Liver (tissue), 9 donors: ENCODE data around the gene FIG4. TPM values are rescaled to one million over a fixed set of nuclear protein-coding genes. Genes with fewer than 3 reads are reported as not detected.

Experiments
- DNase-seq: peaks from one replicate; pipeline ENCODE4 v3.0.0-alpha.2; 2017; ENCODE audit warnings: low spot score
- H3K27ac ChIP-seq, 2 donors: one replicate each; pipeline ENCODE4 v1.7.0; 2013; ENCODE audit warnings: inconsistent platforms in 2 of 2, low read length in 2 of 2, control low read depth in 1 of 2, low read depth in 1 of 2, mild to moderate bottlenecking in 1 of 2
- H3K27me3 ChIP-seq, 4 donors: one replicate each; pipeline versions ENCODE4 v1.6.1 to v1.7.0; 2013; ENCODE audit warnings: low read length in 3 of 4, inconsistent platforms in 1 of 4, mild to moderate bottlenecking in 1 of 4, moderate library complexity in 1 of 4; ENCODE audit not compliant: control insufficient read depth in 4 of 4, insufficient read depth in 4 of 4
- H3K36me3 ChIP-seq, 4 donors: one replicate each; pipeline versions ENCODE4 v1.6.1 to v1.7.0; 2013; ENCODE audit warnings: low read length in 3 of 4, mild to moderate bottlenecking in 3 of 4, low read depth in 1 of 4, moderate library complexity in 1 of 4; ENCODE audit not compliant: control insufficient read depth in 4 of 4, insufficient read depth in 3 of 4
- H3K4me1 ChIP-seq, 4 donors: one replicate each; pipeline versions ENCODE4 v1.6.1 to v1.7.0; 2013; ENCODE audit warnings: low read length in 3 of 4, mild to moderate bottlenecking in 3 of 4, moderate library complexity in 1 of 4; ENCODE audit not compliant: control insufficient read depth in 4 of 4, insufficient read depth in 4 of 4
- H3K4me3 ChIP-seq, 3 donors: one replicate each; pipeline versions ENCODE4 v1.6.1 to v1.7.0; 2013; ENCODE audit warnings: low read length in 3 of 3, control low read depth in 1 of 3, low read depth in 1 of 3, mild to moderate bottlenecking in 1 of 3
- H3K9ac ChIP-seq, 2 donors: one replicate each; pipeline ENCODE4 v1.7.0; 2013; ENCODE audit warnings: low read length in 2 of 2, mild to moderate bottlenecking in 2 of 2, moderate library complexity in 2 of 2, control low read depth in 1 of 2, low read depth in 1 of 2
- H3K9me3 ChIP-seq, 4 donors: one replicate each; pipeline versions ENCODE4 v1.6.1 to v1.7.0; 2013; ENCODE audit warnings: low read length in 3 of 4; ENCODE audit not compliant: control insufficient read depth in 4 of 4
- ATF3 ChIP-seq: IDR thresholded peaks from 2 replicates; pipeline ENCODE4 v1.6.1; 2016; ENCODE audit warnings: antibody characterized with exemption
- CTCF ChIP-seq: fragments of 150-350 bp; IDR thresholded peaks from 2 replicates; pipeline ENCODE4 v1.5.1; 2017; ENCODE audit warnings: improper control_type of control experiment, low read depth, low read length; ENCODE audit not compliant: missing input control
- EGR1 ChIP-seq, 2 donors: IDR thresholded peaks; 2 replicates each; pipeline ENCODE4 v1.6.1; 2016 to 2018; ENCODE audit warnings: antibody characterized with exemption in 2 of 2, low read depth in 2 of 2
- FOXA1 ChIP-seq: IDR thresholded peaks from 2 replicates; pipeline ENCODE4 v1.6.1; 2016; ENCODE audit warnings: antibody characterized with exemption
- FOXA2 ChIP-seq: IDR thresholded peaks from 2 replicates; pipeline ENCODE4 v1.6.1; 2016; ENCODE audit warnings: antibody characterized with exemption
- GABPA ChIP-seq, 2 donors: IDR thresholded peaks in 1 of 2; conservative IDR thresholded peaks in 1 of 2; 2 replicates each; pipeline ENCODE4 v1.6.1; 2016; ENCODE audit warnings: antibody characterized with exemption in 2 of 2, mild to moderate bottlenecking in 1 of 2, moderate library complexity in 1 of 2
- HNF4A ChIP-seq, 2 donors: conservative IDR thresholded peaks; 2 replicates each; pipeline ENCODE4 v1.6.1; 2016; ENCODE audit warnings: antibody characterized with exemption in 2 of 2, mild to moderate bottlenecking in 2 of 2
- HNF4G ChIP-seq: IDR thresholded peaks from 2 replicates; pipeline ENCODE4 v1.6.1; 2016; ENCODE audit warnings: antibody characterized with exemption
- JUND ChIP-seq, 2 donors: IDR thresholded peaks; 2 replicates each; pipeline ENCODE4 v1.6.1; 2016; ENCODE audit warnings: antibody characterized with exemption in 2 of 2
- MAX ChIP-seq: IDR thresholded peaks from 2 replicates; pipeline ENCODE4 v1.6.1; 2016; ENCODE audit warnings: antibody characterized with exemption
- NR2F2 ChIP-seq: IDR thresholded peaks from 2 replicates; pipeline ENCODE4 v1.6.1; 2016; ENCODE audit warnings: antibody characterized with exemption
- RAD21 ChIP-seq, 2 donors: IDR thresholded peaks; 2 replicates each; pipeline ENCODE4 v1.6.1; 2016; ENCODE audit warnings: antibody characterized with exemption in 2 of 2, mild to moderate bottlenecking in 2 of 2
- REST ChIP-seq: IDR thresholded peaks from 2 replicates; pipeline ENCODE4 v1.6.1; 2016; ENCODE audit warnings: antibody characterized with exemption, mild to moderate bottlenecking
- RXRA ChIP-seq, 2 donors: IDR thresholded peaks; 2 replicates each; pipeline ENCODE4 v1.6.1; 2017 to 2018; ENCODE audit warnings: antibody characterized with exemption in 2 of 2, mild to moderate bottlenecking in 1 of 2
- SP1 ChIP-seq: IDR thresholded peaks from 2 replicates; pipeline ENCODE4 v1.6.1; 2018; ENCODE audit warnings: antibody characterized with exemption, mild to moderate bottlenecking
- TAF1 ChIP-seq: conservative IDR thresholded peaks from 2 replicates; pipeline ENCODE4 v1.6.1; 2016; ENCODE audit warnings: antibody characterized with exemption, mild to moderate bottlenecking
- YY1 ChIP-seq: IDR thresholded peaks from 2 replicates; pipeline ENCODE4 v1.6.1; 2016; ENCODE audit warnings: antibody characterized with exemption, mild to moderate bottlenecking
- ZBTB33 ChIP-seq: IDR thresholded peaks from 2 replicates; pipeline ENCODE4 v1.6.1; 2016; ENCODE audit warnings: antibody characterized with exemption
- WGBS: extraction: QIAGEN DNeasy Blood & Tissue Kit; methylation state at CpG from one replicate; pipeline ENCODE4 v1.1.7; 2013; 5-methylcytosine and 5-hydroxymethylcytosine counted together
- polyA plus RNA-seq, 2 donors: library from polyadenylated mRNA; stranded (reverse) in 1 of 2; unstranded in 1 of 2; fragments of 200-250 nt in 1 of 2; fragments of >200 nt in 1 of 2; fragmentation: Nextera tagmentation in 1 of 2; extraction: Ambion mirVana in 1 of 2; gene quantifications; one replicate each; pipeline versions ENCODE4 v1.2.1 to v1.2.3, GENCODE V29; 2013 to 2015
- total RNA-seq, 2 donors: library from RNA; depleted of rRNA; stranded (reverse); fragments of >200 nt; gene quantifications; one replicate each; pipeline ENCODE4 v1.2.3, GENCODE V29; 2014
- donor health status: healthy.
- donor health status: healthy.
- donor health status: healthy.
- donor health status: healthy.
- donor health status: healthy.

FIG4 gene
- total and polyA plus RNA-seq, 4 donors: 3.4 to 8.7 (median 4.6) TPM

- TF ChIP-seq EGR1 (IDR thresholded peaks at IDR 0.05; ENCODE audit: low read depth in 2 of 2): no peak
- no peak for TF ChIP-seq FOXA1
- no peak for TF ChIP-seq TAF1
- TF ChIP-seq CTCF: no peak
- TF ChIP-seq NR2F2: no peak
- no peak for TF ChIP-seq FOXA2
- TF ChIP-seq RAD21 (IDR thresholded peaks at IDR 0.05): no peak
- no peak for TF ChIP-seq MAX
- TF ChIP-seq REST: no peak
- TF ChIP-seq ZBTB33: no peak
- no peak for TF ChIP-seq SP1
- no peak for TF ChIP-seq GABPA (IDR thresholded peaks at IDR 0.05 in 1 of 2, conservative IDR thresholded peaks at IDR 0.05 in 1 of 2)
- TF ChIP-seq HNF4A (conservative IDR thresholded peaks at IDR 0.05): no peak
- TF ChIP-seq HNF4G: no peak
- no peak for TF ChIP-seq RXRA (IDR thresholded peaks at IDR 0.05)
- no peaks in the 10 kb centered on the region for H3K27me3 ChIP-seq
- 98% methylated on average over 3 of the region's 3 CpGs for WGBS
- no peaks in the 10 kb centered on the region for H3K36me3 ChIP-seq
- no peak overlapping the region for H3K9ac ChIP-seq
- H3K9me3 ChIP-seq: no peaks in the 10 kb centered on the region
- no peak overlapping the region for H3K27ac ChIP-seq
- DNase-seq: no peak
- no peaks in the 10 kb centered on the region for H3K4me1 ChIP-seq
- H3K4me3 ChIP-seq: no peak overlapping the region
These were observed 150.8 kb downstream of the FIG4 start for GRCh38 chr6:109841869-109842268.

- H3K36me3 ChIP-seq: no peaks in the 10 kb centered on the region
- no peak overlapping the region for H3K9ac ChIP-seq
- TF ChIP-seq NR2F2 (no peak), TAF1 (no peak), JUND (IDR thresholded peaks at IDR 0.05) (no peak), RXRA (IDR thresholded peaks at IDR 0.05) (no peak), CTCF (no peak), YY1 (no peak), SP1 (no peak), ATF3 (no peak), REST (no peak)
- no peak for DNase-seq
- H3K4me1 ChIP-seq: no peaks in the 10 kb centered on the region
- WGBS: 87% methylated on average over 4 of the region's 4 CpGs
- H3K27me3 ChIP-seq: no peaks in the 10 kb centered on the region
- H3K27ac ChIP-seq: no peak overlapping the region
- no peak overlapping the region for H3K4me3 ChIP-seq
- H3K9me3 ChIP-seq: peaks cover 0 to 3% (median 0%) of the 10 kb centered on the region in 4 donors
These were observed 161.6 kb downstream of the FIG4 start for GRCh38 chr6:109852713-109853112.
